ENCODE data around the gene TEX47. TPM values are rescaled to one million over a fixed set of nuclear protein-coding genes. Genes with fewer than 3 reads are reported as not detected.

Gene TEX47
- total RNA-seq, 2 donors from 2014 or later: not detected

GRCh38 chr7:88758381-88759229 lies 36.9 kb downstream of the TEX47 start:
- TF ChIP-seq CTCF (conservative IDR thresholded peaks at IDR 0.05): peak; percentile 25
- Mint-ChIP-seq H3K27me3 (ENCODE audit: insufficient read depth) (peaks cover 72% of the 10 kb centered on the region), H3K4me1 (peaks cover 12% of the 10 kb centered on the region), H3K36me3 (ENCODE audit: low read depth) (no peaks in the 10 kb centered on the region), H3K27ac (no peak overlapping the region), H3K4me3 (peak overlapping the region; percentile 55), H3K9me3 (no peaks in the 10 kb centered on the region)
- WGBS, 2 experiments (ENCODE audit: insufficient coverage in 1 of 2, insufficient read length in 1 of 2): 2 to 10% methylated on average over 6 to 33 of the region's 33 CpGs
- no peaks in the 10 kb centered on the region for H3K36me3 ChIP-seq (ENCODE audit: control insufficient read depth, insufficient read depth, low read length)
- no peak overlapping the region for H3K27ac ChIP-seq (ENCODE audit: low read depth, low read length)
- H3K4me3 ChIP-seq (ENCODE audit: low read length): peak overlapping the region; percentile 76
- no peak overlapping the region for H3K9ac ChIP-seq (ENCODE audit: extremely low read depth, low read length, poor library complexity, severe bottlenecking)
- H3K9me3 ChIP-seq (ENCODE audit: control insufficient read depth, low read length): no peaks in the 10 kb centered on the region
- peaks cover 5% of the 10 kb centered on the region for H3K4me1 ChIP-seq (ENCODE audit: control insufficient read depth, insufficient read depth, low read length)
- peak; percentile 64 for DNase-seq
- H3K27me3 ChIP-seq (ENCODE audit: control insufficient read depth, insufficient read depth, low read length, poor library complexity, severe bottlenecking): peaks cover 50% of the 10 kb centered on the region

GRCh38 chr7:88757371-88757770 lies 38.2 kb downstream of the TEX47 start:
- H3K27me3 ChIP-seq (ENCODE audit: control insufficient read depth, insufficient read depth, low read length, poor library complexity, severe bottlenecking): peaks cover 50% of the 10 kb centered on the region
- DNase-seq: no peak
- H3K27ac Mint-ChIP-seq: no peak overlapping the region
- no peaks in the 10 kb centered on the region for H3K9me3 ChIP-seq (ENCODE audit: control insufficient read depth, low read length)
- peaks cover 70% of the 10 kb centered on the region for H3K27me3 Mint-ChIP-seq (ENCODE audit: insufficient read depth)
- H3K9me3 Mint-ChIP-seq: no peaks in the 10 kb centered on the region
- no peak overlapping the region for H3K9ac ChIP-seq (ENCODE audit: extremely low read depth, low read length, poor library complexity, severe bottlenecking)
- no peak for TF ChIP-seq CTCF (conservative IDR thresholded peaks at IDR 0.05)
- H3K4me1 ChIP-seq (ENCODE audit: control insufficient read depth, insufficient read depth, low read length): peaks cover 5% of the 10 kb centered on the region
- H3K27ac ChIP-seq (ENCODE audit: low read depth, low read length): no peak overlapping the region
- no peaks in the 10 kb centered on the region for H3K36me3 ChIP-seq (ENCODE audit: control insufficient read depth, insufficient read depth, low read length)
- H3K4me3 Mint-ChIP-seq: no peak overlapping the region
- H3K4me3 ChIP-seq (ENCODE audit: low read length): no peak overlapping the region
- peaks cover 12% of the 10 kb centered on the region for H3K4me1 Mint-ChIP-seq
- H3K36me3 Mint-ChIP-seq (ENCODE audit: low read depth): no peaks in the 10 kb centered on the region
- WGBS, 2 experiments (ENCODE audit: insufficient coverage in 1 of 2, insufficient read length in 1 of 2): 91 to 93% methylated on average over 1 of the region's 2 CpGs

- Mint-ChIP-seq H3K9me3 (no peaks in the 10 kb centered on the region), H3K4me3 (no peak overlapping the region), H3K4me1 (peaks cover 12% of the 10 kb centered on the region), H3K27ac (no peak overlapping the region), H3K27me3 (ENCODE audit: insufficient read depth) (peaks cover 67% of the 10 kb centered on the region), H3K36me3 (ENCODE audit: low read depth) (no peaks in the 10 kb centered on the region)
- Histone ChIP-seq H3K9me3 (ENCODE audit: control insufficient read depth, low read length) (no peaks in the 10 kb centered on the region), H3K27me3 (ENCODE audit: control insufficient read depth, insufficient read depth, low read length, poor library complexity, severe bottlenecking) (peaks cover 50% of the 10 kb centered on the region), H3K27ac (ENCODE audit: low read depth, low read length) (no peak overlapping the region), H3K36me3 (ENCODE audit: control insufficient read depth, insufficient read depth, low read length) (no peaks in the 10 kb centered on the region), H3K9ac (ENCODE audit: extremely low read depth, low read length, poor library complexity, severe bottlenecking) (no peak overlapping the region), H3K4me3 (ENCODE audit: low read length) (no peak overlapping the region), H3K4me1 (ENCODE audit: control insufficient read depth, insufficient read depth, low read length) (peaks cover 5% of the 10 kb centered on the region)
- 86% methylated on average over 1 of the region's 1 CpG; no CpG with 5 or more reads in 1 of the 2 experiments for WGBS, 2 experiments (ENCODE audit: insufficient coverage in 1 of 2, insufficient read length in 1 of 2)
- no peak for TF ChIP-seq CTCF (conservative IDR thresholded peaks at IDR 0.05)
- no peak for DNase-seq
These were observed 38.7 kb downstream of the TEX47 start for GRCh38 chr7:88756802-88757201.
